HepG2 (cell line): Measurements from ENCODE around the gene CHMP1A. TPM values are rescaled to one million over a fixed set of nuclear protein-coding genes. Genes with fewer than 3 reads are reported as not detected.

Experiments used
- AFF4 ChIP-seq: sonication (generic); formaldehyde crosslinking; IDR thresholded peaks from 2 replicates; pipeline ENCODE4 v1.4.0; 2020; ENCODE audit warnings: missing genetic modification reagents
- BHLHE40 ChIP-seq: IDR thresholded peaks from 2 replicates; pipeline ENCODE4 v1.6.1; 2011; ENCODE audit warnings: low read length, improper control_type of control experiment
- DPF2 ChIP-seq: sonication (generic); formaldehyde crosslinking; IDR thresholded peaks from 2 replicates; pipeline ENCODE4 v1.4.0; 2020; ENCODE audit warnings: mild to moderate bottlenecking, low read depth, missing genetic modification reagents, borderline replicate concordance
- HHEX ChIP-seq: IDR thresholded peaks from 2 replicates; pipeline ENCODE4 v1.6.1; 2016; ENCODE audit warnings: control low read depth
- HOXA3 ChIP-seq: sonication (generic); formaldehyde crosslinking; IDR thresholded peaks from 2 replicates; pipeline ENCODE4 v1.5.0; 2020; ENCODE audit warnings: missing genetic modification reagents
- KDM3A ChIP-seq: IDR thresholded peaks from 2 replicates; pipeline ENCODE4 v1.6.1; 2018; ENCODE audit warnings: low read depth, missing compliant biosample characterization
- KLF16 ChIP-seq, 2 experiments: sonication (generic) in 1 of 2; formaldehyde crosslinking in 1 of 2; IDR thresholded peaks; 2 replicates each; pipeline versions ENCODE4 v1.6.1 to v1.8.0; 2016 to 2023; ENCODE audit warnings: missing genetic modification reagents in 2 of 2, missing compliant biosample characterization in 1 of 2
- MAX ChIP-seq: IDR thresholded peaks from 2 replicates; pipeline ENCODE4 v1.6.1; 2012; ENCODE audit warnings: inconsistent platforms
- MXD4 ChIP-seq: IDR thresholded peaks from 2 replicates; pipeline ENCODE4 v1.6.1; 2016; ENCODE audit warnings: mild to moderate bottlenecking, missing biosample characterization, missing genetic modification reagents
- PRPF4 ChIP-seq: fragments of 200-400 bp; formaldehyde crosslinking; IDR thresholded peaks from 2 replicates; pipeline ENCODE4 v1.6.1; 2016; ENCODE audit warnings: low read length, low read depth; ENCODE audit not compliant: poor library complexity, severe bottlenecking
- RARA ChIP-seq: IDR thresholded peaks from 2 replicates; pipeline ENCODE4 v1.6.1; 2016; ENCODE audit warnings: missing genetic modification reagents, missing compliant biosample characterization
- REPIN1 ChIP-seq: sonication (generic); formaldehyde crosslinking; IDR thresholded peaks from 2 replicates; pipeline ENCODE4 v1.8.0; 2022; ENCODE audit warnings: missing genetic modification reagents, low read depth, mild to moderate bottlenecking, borderline replicate concordance
- SIN3A ChIP-seq: IDR thresholded peaks from 2 replicates; pipeline ENCODE4 v1.6.1; 2011; ENCODE audit warnings: low read depth, mild to moderate bottlenecking, control low read depth, low read length, borderline replicate concordance
- TARDBP ChIP-seq: sonication (generic); formaldehyde crosslinking; IDR thresholded peaks from 2 replicates; pipeline ENCODE4 v1.8.0; 2022; ENCODE audit warnings: mild to moderate bottlenecking, missing genetic modification reagents
- TMF1 ChIP-seq: sonication (generic); formaldehyde crosslinking; IDR thresholded peaks from 2 replicates; pipeline ENCODE4 v1.8.1; 2022; ENCODE audit warnings: low read depth, missing genetic modification reagents
- ZBTB2 ChIP-seq: sonication (generic); formaldehyde crosslinking; IDR thresholded peaks from 2 replicates; pipeline ENCODE4 v1.8.0; 2022; ENCODE audit warnings: low read depth, missing genetic modification reagents
- ZFP91 ChIP-seq: sonication (generic); formaldehyde crosslinking; IDR thresholded peaks from 2 replicates; pipeline ENCODE4 v1.9.0; 2022; ENCODE audit warnings: missing genetic modification reagents, mild to moderate bottlenecking, borderline replicate concordance
- ZKSCAN1 ChIP-seq: fragments of 150-350 bp; IDR thresholded peaks from 2 replicates; pipeline ENCODE4 v1.6.1; 2014; ENCODE audit warnings: low read length
- ZNF280D ChIP-seq: sonication (generic); formaldehyde crosslinking; IDR thresholded peaks from 2 replicates; pipeline ENCODE4 v1.5.1; 2020; ENCODE audit warnings: mild to moderate bottlenecking, missing genetic modification reagents
- ZNF777 ChIP-seq: sonication (generic); formaldehyde crosslinking; IDR thresholded peaks from 2 replicates; pipeline ENCODE4 v1.4.0; 2020; ENCODE audit warnings: missing genetic modification reagents
- polyA plus RNA-seq, 8 experiments: library from polyadenylated mRNA; depleted of rRNA in 3 of 8; stranded (reverse) in 7 of 8; unstranded in 1 of 8; fragments of >200 nt; fragmentation: Illumina TruSeq in 4 of 8; extraction: Trizol in 4 of 8; gene quantifications; 2 replicates each; pipeline versions ENCODE4 v1.2.1 to v1.2.3, GENCODE V29; 2011 to 2016; ENCODE audit warnings: low read depth in 4 of 8, missing spikeins in 1 of 8, mixed read lengths in 1 of 8; ENCODE audit not compliant: insufficient read depth in 1 of 8
- total RNA-seq, 5 experiments: library from RNA; depleted of rRNA; stranded (reverse); fragments of >200 nt; fragmentation: Illumina TruSeq; extraction: Trizol; gene quantifications; 2 replicates each; pipeline ENCODE4 v1.2.3, GENCODE V29; 2016; ENCODE audit warnings: low read depth in 1 of 5

The CHMP1A gene
- total and polyA plus RNA-seq, 2 of the 13 experiments (the other 11 are each of a cell fraction or from before 2014, with no cell fraction given), result 69.4 to 73.3 TPM

- TF ChIP-seq ZNF280D (CRISPR knock-in tag) (peak; percentile 41; the same call in 1 of the 2 replicates), ZFP91 (CRISPR knock-in tag) (peak; percentile 72), KDM3A (CRISPR knock-in tag) (peak; percentile 90), TARDBP (CRISPR knock-in tag) (peak; percentile 41; the same call in 1 of the 2 replicates), ZBTB2 (CRISPR knock-in tag) (no peak), ZKSCAN1 (peak; percentile 8; the same call in 1 of the 2 replicates), MAX (peak; percentile 92), HHEX (CRISPR knock-in tag) (0 out of 2 replicates have a peak, but pooled peaks have one; percentile 23), SIN3A (peak; percentile 98), DPF2 (CRISPR knock-in tag) (peak; percentile 36; the same call in 1 of the 2 replicates), MXD4 (peak; percentile 96), TMF1 (CRISPR knock-in tag) (peak; percentile 84; the same call in 1 of the 2 replicates), RARA (CRISPR knock-in tag) (peak; percentile 57; the same call in 1 of the 2 replicates), PRPF4 (no peak), AFF4 (CRISPR knock-in tag) (no peak), KLF16 (CRISPR knock-in tag; IDR thresholded peaks at IDR 0.05) (peak in 1 of 2 experiments; percentile 79; a peak in 1 of 4 replicates), REPIN1 (CRISPR knock-in tag) (peak; percentile 80), ZNF777 (CRISPR knock-in tag) (no peak), HOXA3 (peak; percentile 96), BHLHE40 (peak; percentile 94)
Observed at GRCh38 chr16:89700100-89700648, 42.7 kb upstream of the CHMP1A start (continued).
